Psoas muscle (tissue), 8 donors: Measurements from ENCODE around the gene UQCRH. TPM values are rescaled to one million over a fixed set of nuclear protein-coding genes. Genes with fewer than 3 reads are reported as not detected.
"Not testable (repeated sequence)": the region's sequence is repeated elsewhere in the genome, so short reads cannot be mapped to it uniquely, and the experiment has no call there.

ENCODE experiments used
- ATAC-seq, 4 donors: fragments of 200-7000 bp; cut with Tn5 transposase; one replicate each; pipeline ENCODE4 v1.9.1; 2020; ENCODE audit warnings: moderate library complexity in 3 of 4, mild to moderate bottlenecking in 2 of 4
- DNase-seq, 2 donors: peaks; one replicate each; pipeline ENCODE4 v3.0.0-alpha.2; 2020
- H3K27ac ChIP-seq: fragments of 200-600 bp; one replicate; pipeline ENCODE4 v1.8.0; 2022
- H3K27me3 ChIP-seq, 3 donors: fragments of 200-600 bp in 1 of 3; one replicate each; pipeline versions ENCODE4 v1.6.1 to v1.8.0; 2013 to 2022; ENCODE audit warnings: low read length in 2 of 3, mild to moderate bottlenecking in 2 of 3, moderate library complexity in 1 of 3; ENCODE audit not compliant: insufficient read depth in 3 of 3
- H3K36me3 ChIP-seq, 2 donors: fragments of 200-600 bp in 1 of 2; one replicate each; pipeline versions ENCODE4 v1.6.1 to v1.8.0; 2013 to 2022; ENCODE audit warnings: low read depth in 1 of 2, mild to moderate bottlenecking in 1 of 2, moderate library complexity in 1 of 2; ENCODE audit not compliant: insufficient read depth in 1 of 2
- H3K4me1 ChIP-seq: fragments of 200-600 bp; one replicate; pipeline ENCODE4 v1.8.0; 2022
- H3K4me3 ChIP-seq: fragments of 200-600 bp; one replicate; pipeline ENCODE4 v1.8.0; 2022; ENCODE audit warnings: mild to moderate bottlenecking
- H3K9me3 ChIP-seq: fragments of 200-600 bp; one replicate; pipeline ENCODE4 v1.8.0; 2022
- CTCF ChIP-seq: fragments of 200-600 bp; IDR thresholded peaks from one replicate; pipeline ENCODE4 v1.8.0; 2022; ENCODE audit warnings: antibody characterized with exemption
- WGBS, 3 donors: extraction: QIAGEN DNeasy Blood & Tissue Kit; methylation state at CpG; one replicate each; pipeline versions ENCODE4 v1.1.6 to v1.1.7; 2013; 5-methylcytosine and 5-hydroxymethylcytosine counted together
- intact Hi-C, 2 donors: fragments of 100-400 bp; cut with DNase I; formaldehyde crosslinking; loops; one replicate each; pipeline versions ENCODE4 v1.11.0 to v1.14.2; 2022
- polyA plus RNA-seq, 3 donors: library from polyadenylated mRNA; stranded (reverse); fragments of 200-250 nt; gene quantifications; one replicate each; pipeline ENCODE4 v1.2.3, GENCODE V29; 2013
- total RNA-seq, 4 donors: library from RNA; stranded (reverse); fragmentation: NEBNext Ultra II Directional in 2 of 4; extraction: Animal tissue kit (Norgen Biotek cat#: 25700) in 2 of 4; gene quantifications; one replicate each; pipeline versions ENCODE4 v1.2.1 to v1.2.4, GENCODE V29; 2021 to 2023
- donor health status: healthy with polysubstance abuse.
- donor health status: DM: no; HTN: no; CAD: no; lungs with moderate emphysema.
- donor health status: Bipolar disorder and iron deficiency.
- donor health status: healthy.
- donor health status: DM: yes; HTN: yes; CAD: no.
- donor health status: DM: no; HTN: no; CAD: no.
- donor health status: DM: no; HTN: no; CAD: no.
- donor health status: DM: yes; HTN: yes; CAD: no.

Gene UQCRH
- total and polyA plus RNA-seq, 7 donors: 267 to 1,297 (median 440) TPM

GRCh38 chr1:46363121-46363520 is 59.6 kb downstream of the UQCRH start:
- DNase-seq: no peak
- no peak overlapping the region for H3K4me3 ChIP-seq
- H3K4me1 ChIP-seq: peaks cover 8% of the 10 kb centered on the region
- WGBS, 3 donors: 94 to 99% (median 96%) methylated on average over 5 of the region's 5 CpGs
- ATAC-seq: no peak
- no peaks in the 10 kb centered on the region for H3K9me3 ChIP-seq
- TF ChIP-seq CTCF: no peak
- peaks cover 24 to 94% of the 10 kb centered on the region in 2 donors for H3K36me3 ChIP-seq
- H3K27me3 ChIP-seq: no peaks in the 10 kb centered on the region
- intact Hi-C loops: no loop called here
- no peak overlapping the region for H3K27ac ChIP-seq

- Histone ChIP-seq H3K9me3 (no peaks in the 10 kb centered on the region), H3K27ac (no peak overlapping the region), H3K4me1 (peaks cover 8% of the 10 kb centered on the region), H3K4me3 (no peak overlapping the region), H3K36me3 (peaks cover 21 to 88% of the 10 kb centered on the region in 2 donors), H3K27me3 (no peaks in the 10 kb centered on the region)
- no peak for ATAC-seq
- 81 to 88% (median 87%) methylated on average over 5 of the region's 5 CpGs for WGBS, 3 donors
- intact Hi-C loops: no loop called here
- TF ChIP-seq CTCF: no peak
- no peak for DNase-seq
Observed at GRCh38 chr1:46364612-46365011, 61.1 kb downstream of the UQCRH start.

GRCh38 chr1:46365796-46366195 is 62.3 kb downstream of the UQCRH start:
- H3K27ac ChIP-seq, H3K4me1 ChIP-seq, DNase-seq, H3K9me3 ChIP-seq, H3K4me3 ChIP-seq, intact Hi-C loops, ATAC-seq, H3K27me3 ChIP-seq: not testable (repeated sequence)
- WGBS, 3 donors: 90 to 94% (median 93%) methylated on average over 8 of the region's 8 CpGs
- peaks cover 21 to 79% of the 10 kb centered on the region in 2 donors for H3K36me3 ChIP-seq

Other genes with a start within 250 kb of the UQCRH start
- gene PIK3R3, start 171.1 kb upstream of the UQCRH start, total RNA-seq: 10 to 100 TPM; 17.3 to 24.2 (median 21.2) TPM
- gene PIK3R3, start 171.1 kb upstream of the UQCRH start, polyA plus RNA-seq: 10 to 100 TPM in 2 of 3 donors, 1 to 10 TPM in 1; 6.7 to 17.4 (median 16.7) TPM
- gene TSPAN1, start 128.6 kb upstream of the UQCRH start, total RNA-seq: 1 to 10 TPM; 1.2 to 5.0 (median 3.0) TPM
- gene TSPAN1, start 128.6 kb upstream of the UQCRH start, polyA plus RNA-seq: 10 to 100 TPM in 1 of 3 donors, 1 to 10 TPM in 2; 4.0 to 14.7 (median 4.5) TPM
- gene P3R3URF, start 127.2 kb upstream of the UQCRH start, total RNA-seq: not detected
- gene P3R3URF, start 127.2 kb upstream of the UQCRH start, polyA plus RNA-seq: not detected
- 100 to 1,000 TPM in 1 of 4 donors, 10 to 100 TPM in 3; 73.5 to 100 (median 87.6) TPM for gene POMGNT1, start 105.3 kb upstream of the UQCRH start, total RNA-seq
- gene POMGNT1, start 105.3 kb upstream of the UQCRH start, polyA plus RNA-seq: 10 to 100 TPM; 63.1 to 89.5 (median 81.1) TPM
- under 1 TPM; 0.29 to 0.77 (median 0.64) TPM for gene LURAP1, start 100.4 kb upstream of the UQCRH start, total RNA-seq
- gene LURAP1, start 100.4 kb upstream of the UQCRH start, polyA plus RNA-seq: 1 to 10 TPM in 1 of 3 donors, under 1 TPM in 2; 0.25 to 1.6 (median 0.28) TPM
- under 1 TPM in 1 of 4 donors, not detected in 3; 0.25 TPM for gene RAD54L, start 55.9 kb upstream of the UQCRH start, total RNA-seq
- gene RAD54L, start 55.9 kb upstream of the UQCRH start, polyA plus RNA-seq: under 1 TPM in 2 of 3 donors, not detected in 1; 0.08 to 0.22 TPM
- gene LRRC41, start 82 bp upstream of the UQCRH start, total RNA-seq: 10 to 100 TPM; 52.9 to 76.7 (median 60.1) TPM
- 10 to 100 TPM; 34.1 to 53.7 (median 35.9) TPM for gene LRRC41, start 82 bp upstream of the UQCRH start, polyA plus RNA-seq
- 10 to 100 TPM; 13.3 to 25.3 (median 20.9) TPM for gene NSUN4, start 37.1 kb downstream of the UQCRH start, total RNA-seq
- 10 to 100 TPM in 2 of 3 donors, 1 to 10 TPM in 1; 9.4 to 16.3 (median 10.7) TPM for gene NSUN4, start 37.1 kb downstream of the UQCRH start, polyA plus RNA-seq
- gene FAAH, start 90.6 kb downstream of the UQCRH start, total RNA-seq: 10 to 100 TPM in 1 of 4 donors, 1 to 10 TPM in 3; 5.0 to 11.0 (median 7.6) TPM
- gene FAAH, start 90.6 kb downstream of the UQCRH start, polyA plus RNA-seq: 1 to 10 TPM; 1.6 to 5.7 (median 5.1) TPM
- not detected for gene DMBX1, start 186.1 kb downstream of the UQCRH start, total RNA-seq
- not detected for gene DMBX1, start 186.1 kb downstream of the UQCRH start, polyA plus RNA-seq
- gene KNCN, start 247.9 kb downstream of the UQCRH start, total RNA-seq: not detected
- gene KNCN, start 247.9 kb downstream of the UQCRH start, polyA plus RNA-seq: not detected